Stomach (tissue), 19 donors: ENCODE results near the gene TYMS. TPM values are rescaled to one million over a fixed set of nuclear protein-coding genes. Genes with fewer than 3 reads are reported as not detected.

Experiments
- DNase-seq, 2 donors: peaks; one replicate each; pipeline versions ENCODE4 v3.0.0 to v3.0.0-alpha.2; 2013 to 2019
- H3K27ac ChIP-seq, 5 donors: fragments of 200-600 bp in 4 of 5; sonication (generic) in 4 of 5; one replicate each; pipeline ENCODE4 v1.5.1; 2013 to 2019; ENCODE audit warnings: mild to moderate bottlenecking in 1 of 5, moderate library complexity in 1 of 5
- H3K27me3 ChIP-seq, 3 donors: fragments of 200-600 bp; sonication (generic); one replicate each; pipeline ENCODE4 v1.5.1; 2017 to 2019; ENCODE audit warnings: mixed run types in 1 of 3
- H3K36me3 ChIP-seq, 4 donors: fragments of 200-600 bp; sonication (generic); 1 replicate in 3 of 4; 2 replicates in 1 of 4; pipeline ENCODE4 v1.5.1; 2016 to 2019
- H3K4me1 ChIP-seq, 4 donors: fragments of 200-600 bp; sonication (generic); one replicate each; pipeline ENCODE4 v1.5.1; 2016 to 2019
- H3K4me3 ChIP-seq, 4 donors: fragments of 200-600 bp; sonication (generic) in 3 of 4; one replicate each; pipeline ENCODE4 v1.5.1; 2016 to 2019; ENCODE audit warnings: mild to moderate bottlenecking in 1 of 4
- H3K9me3 ChIP-seq, 4 donors: fragments of 200-600 bp; sonication (generic); one replicate each; pipeline ENCODE4 v1.5.1; 2016 to 2019
- EP300 ChIP-seq: sonication (generic); formaldehyde crosslinking; IDR thresholded peaks from one replicate; pipeline ENCODE4 v1.6.1; 2017; ENCODE audit warnings: antibody characterized with exemption
- POLR2A ChIP-seq, 4 donors: fragments of 450-650 bp; IDR thresholded peaks; one replicate each; pipeline ENCODE4 v1.6.1; 2016; ENCODE audit warnings: antibody characterized with exemption in 4 of 4, control low read depth in 2 of 4, mild to moderate bottlenecking in 1 of 4, moderate library complexity in 1 of 4
- POLR2AphosphoS5 ChIP-seq, 3 donors: sonication (generic); formaldehyde crosslinking; IDR thresholded peaks; one replicate each; pipeline ENCODE4 v1.6.1; 2016; ENCODE audit warnings: antibody characterized with exemption in 3 of 3
- WGBS, 5 donors: extraction: QIAGEN DNeasy Blood & Tissue Kit in 3 of 5; methylation state at CpG; one replicate each; pipeline versions ENCODE4 v1.1.5 to v1.1.7; 2013 to 2018; 5-methylcytosine and 5-hydroxymethylcytosine counted together
- intact Hi-C: fragments of 100-400 bp; cut with DNase I; formaldehyde crosslinking; loops from one replicate; pipeline ENCODE4 v1.15.1; 2023; ENCODE audit warnings: low total_unique reads
- long read RNA-seq, 10 donors: transcript quantifications; one replicate each; lab custom pipeline, GENCODE V29; 2026
- polyA plus RNA-seq, 3 donors: library from polyadenylated mRNA; stranded (reverse); fragments of 200-250 nt; gene quantifications; one replicate each; pipeline ENCODE4 v1.2.3, GENCODE V29; 2013
- total RNA-seq, 5 donors: library from RNA; depleted of rRNA; stranded (reverse); fragments of >200 nt; gene quantifications; one replicate each; pipeline versions ENCODE4 v1.1.0 to v1.2.3, GENCODE V29; 2014 to 2016
- TF ChIP-seq, protein P1 (sequence below), 7 experiments: fragments of 450-650 bp in 4 of 7; fragments of 200-600 bp in 3 of 7; sonication (generic) in 3 of 7; IDR thresholded peaks; one replicate each; pipeline ENCODE4 v1.5.1; 2016 to 2019; ENCODE audit warnings: antibody characterized with exemption in 7 of 7, control low read depth in 2 of 7, mild to moderate bottlenecking in 1 of 7
- donor health status: healthy with polysubstance abuse.
- donor health status: Bipolar disorder and iron deficiency.
- donor health status: healthy.

TYMS gene
- total RNA-seq (10 to 100 TPM in 1 of 5 donors, 1 to 10 TPM in 4; 1.2 to 17.1 (median 7.6) TPM), polyA plus RNA-seq (10 to 100 TPM in 2 of 3 donors, 1 to 10 TPM in 1; 5.3 to 17.0 (median 15.8) TPM)
- long read RNA-seq, donor 1, transcript TYMS-203 (7 exons, 1,662 nt) = major isoform, 8 of 14 reads
- long read RNA-seq, donor 1, partial matches to known transcripts = 6 of 14 reads
- long read RNA-seq, donor 1, other reads (novel, unspliced or antisense) = 0 of 14 reads
- long read RNA-seq, donor 2, transcript TYMS-203 (7 exons, 1,662 nt) = major isoform, 16 of 28 reads
- long read RNA-seq, donor 2, partial matches to known transcripts = 12 of 28 reads
- long read RNA-seq, donor 2, other reads (novel, unspliced or antisense) = 0 of 28 reads
- long read RNA-seq, donor 3, transcript TYMS-203 (7 exons, 1,662 nt) = major isoform, 12 of 90 reads
- long read RNA-seq, donor 3, partial matches to known transcripts = 78 of 90 reads
- long read RNA-seq, donor 3, other reads (novel, unspliced or antisense) = 0 of 90 reads
- long read RNA-seq, donor 4, partial matches to known transcripts = 0 of 4 reads
- long read RNA-seq, donor 4, other reads (novel, unspliced or antisense) = 0 of 4 reads
- long read RNA-seq, donor 5, transcript TYMS-203 (7 exons, 1,662 nt) = major isoform, 29 of 30 reads
- long read RNA-seq, donor 5, partial matches to known transcripts = 0 of 30 reads
- long read RNA-seq, donor 5, other reads (novel, unspliced or antisense) = 0 of 30 reads
- long read RNA-seq, donor 6, transcript TYMS-203 (7 exons, 1,662 nt) = major isoform, 33 of 40 reads
- long read RNA-seq, donor 6, partial matches to known transcripts = 6 of 40 reads
- long read RNA-seq, donor 6, other reads (novel, unspliced or antisense) = 0 of 40 reads
- long read RNA-seq, donor 7, transcript TYMS-203 (7 exons, 1,662 nt) = major isoform, 26 of 33 reads
- long read RNA-seq, donor 7, partial matches to known transcripts = 5 of 33 reads
- long read RNA-seq, donor 7, other reads (novel, unspliced or antisense) = 0 of 33 reads
- long read RNA-seq, donor 8, transcript TYMS-203 (7 exons, 1,662 nt) = major isoform, 18 of 47 reads
- long read RNA-seq, donor 8, partial matches to known transcripts = 19 of 47 reads
- long read RNA-seq, donor 8, other reads (novel, unspliced or antisense) = 6 of 47 reads
- long read RNA-seq, donor 9, transcript TYMS-203 (7 exons, 1,662 nt) = major isoform, 17 of 31 reads
- long read RNA-seq, donor 9, partial matches to known transcripts = 14 of 31 reads
- long read RNA-seq, donor 9, other reads (novel, unspliced or antisense) = 0 of 31 reads
- long read RNA-seq, donor 10, partial matches to known transcripts = 0 of 5 reads
- long read RNA-seq, donor 10, other reads (novel, unspliced or antisense) = 0 of 5 reads

DNA sequence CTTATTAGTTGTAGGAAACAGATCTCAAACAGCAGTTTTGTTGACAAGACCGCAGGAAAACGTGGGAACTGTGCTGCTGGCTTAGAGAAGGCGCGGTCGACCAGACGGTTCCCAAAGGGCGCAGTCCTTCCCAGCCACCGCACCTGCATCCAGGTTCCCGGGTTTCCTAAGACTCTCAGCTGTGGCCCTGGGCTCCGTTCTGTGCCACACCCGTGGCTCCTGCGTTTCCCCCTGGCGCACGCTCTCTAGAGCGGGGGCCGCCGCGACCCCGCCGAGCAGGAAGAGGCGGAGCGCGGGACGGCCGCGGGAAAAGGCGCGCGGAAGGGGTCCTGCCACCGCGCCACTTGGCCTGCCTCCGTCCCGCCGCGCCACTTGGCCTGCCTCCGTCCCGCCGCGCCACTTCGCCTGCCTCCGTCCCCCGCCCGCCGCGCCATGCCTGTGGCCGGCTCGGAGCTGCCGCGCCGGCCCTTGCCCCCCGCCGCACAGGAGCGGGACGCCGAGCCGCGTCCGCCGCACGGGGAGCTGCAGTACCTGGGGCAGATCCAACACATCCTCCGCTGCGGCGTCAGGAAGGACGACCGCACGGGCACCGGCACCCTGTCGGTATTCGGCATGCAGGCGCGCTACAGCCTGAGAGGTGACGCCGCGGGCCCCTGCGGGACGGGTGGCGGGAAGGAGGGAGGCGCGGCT is at the start of gene TYMS:
TSS of gene TYMS (plus strand) at position 343 of the 690 bp plus-strand sequence. CDS start at position 433, 90 bp downstream.
- Histone ChIP-seq H3K27ac (peak within 1 kb of the TSS in 4 of 5 donors; percentile 21 to 76 (median 71)), H3K4me1 (peaks cover 15 to 24% (median 19%) of the 10 kb centered on the region in 4 donors), H3K4me3 (peak within 1 kb of the TSS; percentile 61 to 98 (median 75)), H3K9me3 (no peaks in the 10 kb centered on the region), H3K27me3 (peaks cover 0 to 44% (median 0%) of the 10 kb centered on the region in 3 donors), H3K36me3 (no peaks in the 10 kb centered on the region)
- DNase-seq = peak; percentile 49 to 87
- TF ChIP-seq POLR2AphosphoS5 (IDR thresholded peaks at IDR 0.05) = no peak
- TF ChIP-seq, protein P1, sequence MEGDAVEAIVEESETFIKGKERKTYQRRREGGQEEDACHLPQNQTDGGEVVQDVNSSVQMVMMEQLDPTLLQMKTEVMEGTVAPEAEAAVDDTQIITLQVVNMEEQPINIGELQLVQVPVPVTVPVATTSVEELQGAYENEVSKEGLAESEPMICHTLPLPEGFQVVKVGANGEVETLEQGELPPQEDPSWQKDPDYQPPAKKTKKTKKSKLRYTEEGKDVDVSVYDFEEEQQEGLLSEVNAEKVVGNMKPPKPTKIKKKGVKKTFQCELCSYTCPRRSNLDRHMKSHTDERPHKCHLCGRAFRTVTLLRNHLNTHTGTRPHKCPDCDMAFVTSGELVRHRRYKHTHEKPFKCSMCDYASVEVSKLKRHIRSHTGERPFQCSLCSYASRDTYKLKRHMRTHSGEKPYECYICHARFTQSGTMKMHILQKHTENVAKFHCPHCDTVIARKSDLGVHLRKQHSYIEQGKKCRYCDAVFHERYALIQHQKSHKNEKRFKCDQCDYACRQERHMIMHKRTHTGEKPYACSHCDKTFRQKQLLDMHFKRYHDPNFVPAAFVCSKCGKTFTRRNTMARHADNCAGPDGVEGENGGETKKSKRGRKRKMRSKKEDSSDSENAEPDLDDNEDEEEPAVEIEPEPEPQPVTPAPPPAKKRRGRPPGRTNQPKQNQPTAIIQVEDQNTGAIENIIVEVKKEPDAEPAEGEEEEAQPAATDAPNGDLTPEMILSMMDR (IDR thresholded peaks at IDR 0.05) = no peak
- TF ChIP-seq EP300 = no peak
- TF ChIP-seq POLR2A (IDR thresholded peaks at IDR 0.05) = no peak
- intact Hi-C loops = no loop called here
- WGBS, 5 donors = 0 to 1% (median 0%) methylated on average over 2 to 79 of the region's 79 CpGs

DNA sequence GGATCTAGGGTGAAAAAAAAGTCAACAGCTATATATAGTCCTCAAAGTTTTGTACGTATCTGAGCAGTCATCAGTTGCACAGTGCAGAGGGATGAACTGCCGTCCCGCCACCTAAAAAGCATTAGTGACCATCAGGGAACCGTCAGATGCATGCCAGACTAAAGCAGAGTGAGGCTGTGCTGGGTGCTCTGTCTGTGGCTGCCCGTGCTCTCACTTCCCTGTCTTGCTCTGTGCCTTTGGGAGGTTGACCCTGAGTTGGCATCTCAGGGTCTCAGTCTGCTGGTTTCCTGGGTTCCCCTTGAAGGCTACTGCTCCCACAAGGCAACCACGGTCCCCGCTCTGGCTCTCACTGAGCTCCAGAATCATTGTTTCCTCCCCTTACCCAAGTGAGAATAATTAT is 49.5 kb upstream of the TYMS start:
- Histone ChIP-seq H3K9me3 (no peaks in the 10 kb centered on the region), H3K4me1 (no peaks in the 10 kb centered on the region), H3K27me3 (no peaks in the 10 kb centered on the region), H3K4me3 (no peak overlapping the region), H3K27ac (no peak overlapping the region), H3K36me3 (no peaks in the 10 kb centered on the region)
- WGBS, 5 donors = 75 to 94% (median 91%) methylated on average over 7 of the region's 7 CpGs
- TF ChIP-seq POLR2AphosphoS5 (IDR thresholded peaks at IDR 0.05) = no peak
- no peak for TF ChIP-seq POLR2A (IDR thresholded peaks at IDR 0.05)
- TF ChIP-seq EP300 = no peak
- TF ChIP-seq, protein P1 (IDR thresholded peaks at IDR 0.05) = no peak
- no peak for DNase-seq
- intact Hi-C loops = no loop called here

DNA sequence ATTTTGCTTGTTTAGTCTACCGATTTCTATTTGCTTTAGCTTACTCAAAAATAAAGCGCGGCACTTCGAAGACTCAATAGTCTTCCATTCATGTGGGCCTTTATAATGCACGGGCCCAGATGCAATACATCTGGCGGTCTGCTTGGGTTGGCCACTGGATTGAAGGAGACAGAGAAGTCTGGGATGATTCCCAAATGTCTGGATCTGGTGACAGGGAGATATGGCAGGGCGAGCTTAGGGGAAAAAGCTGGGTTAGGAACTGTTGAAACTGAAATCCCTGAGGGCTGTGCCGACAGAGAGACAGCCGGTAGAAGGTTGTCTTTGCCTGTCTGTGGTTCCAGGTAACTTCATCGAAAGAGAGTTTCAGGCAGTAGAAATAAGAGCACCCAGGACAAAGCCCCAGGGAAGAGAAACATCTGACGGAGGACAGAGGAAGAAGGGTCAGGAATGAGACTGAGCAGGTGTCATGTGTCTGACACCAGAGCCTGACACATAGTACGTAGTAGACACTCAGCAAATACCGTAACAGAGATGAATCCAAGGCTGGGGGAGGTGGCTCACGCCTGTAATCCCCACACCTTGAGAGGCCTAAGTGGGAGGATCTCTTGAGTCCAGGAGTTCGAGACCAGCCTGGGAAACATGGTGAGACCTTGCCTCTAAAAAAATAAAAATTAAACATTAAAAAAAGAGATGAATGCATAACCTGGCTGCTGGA is 47.1 kb upstream of the TYMS start:
- Histone ChIP-seq H3K27me3 (no peaks in the 10 kb centered on the region), H3K36me3 (no peaks in the 10 kb centered on the region), H3K27ac (no peak overlapping the region), H3K4me1 (no peaks in the 10 kb centered on the region), H3K9me3 (no peaks in the 10 kb centered on the region), H3K4me3 (no peak overlapping the region)
- peak in 1 of 2 donors; percentile 48 for DNase-seq
- intact Hi-C loops = no loop called here
- no peak for TF ChIP-seq POLR2AphosphoS5 (IDR thresholded peaks at IDR 0.05)
- no peak for TF ChIP-seq POLR2A (IDR thresholded peaks at IDR 0.05)
- TF ChIP-seq, protein P1 (IDR thresholded peaks at IDR 0.05) = no peak
- no peak for TF ChIP-seq EP300
- WGBS, 5 donors = 77 to 83% (median 81%) methylated on average over 15 of the region's 15 CpGs
